HepG2 (cell line): ENCODE measurements around the gene DNASE2B.

Experiments used
- ADNP ChIP-seq: sonication (generic); formaldehyde crosslinking; IDR thresholded peaks from 2 replicates; pipeline ENCODE4 v1.4.0; 2020; ENCODE audit warnings: missing genetic modification reagents
- AGO2 ChIP-seq: fragments of 200-400 bp; formaldehyde crosslinking; optimal IDR thresholded peaks from 2 replicates; pipeline ENCODE3; 2017; ENCODE audit warnings: mild to moderate bottlenecking, low read depth, low read length, moderate library complexity
- ESRRA ChIP-seq: sonication (generic); formaldehyde crosslinking; IDR thresholded peaks from 2 replicates; pipeline ENCODE4 v1.5.1; 2020; ENCODE audit warnings: mild to moderate bottlenecking, low read depth, missing genetic modification reagents
- HOXA5 ChIP-seq: sonication (generic); formaldehyde crosslinking; IDR thresholded peaks from 2 replicates; pipeline ENCODE4 v1.4.0; 2020; ENCODE audit warnings: missing genetic modification reagents
- MTF2 ChIP-seq: sonication (generic); formaldehyde crosslinking; IDR thresholded peaks from 2 replicates; pipeline ENCODE4 v1.5.0; 2020; ENCODE audit warnings: missing genetic modification reagents, borderline replicate concordance
- NCOA1 ChIP-seq: sonication (generic); formaldehyde crosslinking; IDR thresholded peaks from 2 replicates; pipeline ENCODE4 v1.9.0; 2021; ENCODE audit warnings: missing genetic modification reagents
- RBFOX2 ChIP-seq: fragments of 200-400 bp; formaldehyde crosslinking; IDR thresholded peaks from 2 replicates; pipeline ENCODE4 v1.6.1; 2017; ENCODE audit warnings: low read depth, mild to moderate bottlenecking, low read length
- ZBTB1 ChIP-seq: sonication (generic); formaldehyde crosslinking; IDR thresholded peaks from 2 replicates; pipeline ENCODE4 v1.4.0; 2020; ENCODE audit warnings: missing genetic modification reagents, borderline replicate concordance
- ZNF24 ChIP-seq: fragments of 450-650 bp; IDR thresholded peaks from 2 replicates; pipeline ENCODE4 v1.6.1; 2017; ENCODE audit warnings: antibody characterized with exemption, mild to moderate bottlenecking
- ZNF792 ChIP-seq: IDR thresholded peaks from 2 replicates; pipeline ENCODE4 v1.6.1; 2016

DNA sequence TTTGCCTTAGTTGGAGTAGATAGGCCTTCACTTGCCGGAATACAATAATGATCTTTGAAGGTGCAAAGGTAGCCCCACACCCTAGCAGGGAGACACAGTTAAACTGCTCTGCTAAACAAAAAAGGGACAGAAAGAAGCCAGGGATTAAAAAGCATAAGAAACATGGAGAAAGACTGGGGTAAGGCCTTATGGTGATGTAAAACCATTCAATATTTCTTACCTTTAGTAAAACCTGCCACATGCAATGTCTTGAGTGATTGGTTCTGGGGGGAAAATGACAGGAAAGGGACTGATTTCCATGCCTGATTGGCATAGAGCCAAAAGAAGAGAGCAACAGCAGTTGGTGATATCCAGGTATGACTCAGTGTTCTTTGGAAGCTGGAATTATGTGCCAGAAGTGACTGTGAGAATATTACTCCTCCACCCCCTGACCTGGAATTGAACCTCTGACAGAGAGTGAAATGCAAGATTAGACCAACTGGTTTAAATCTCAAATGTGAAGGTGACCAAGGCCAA, 8.1 kb downstream of the DNASE2B start:
- TF ChIP-seq AGO2 (no peak), MTF2 (no peak), RBFOX2 (no peak), ZBTB1 (no peak), ADNP (CRISPR knock-in tag) (no peak), ZNF24 (no peak), ZNF792 (CRISPR knock-in tag) (no peak), NCOA1 (no peak), HOXA5 (no peak), ESRRA (CRISPR knock-in tag) (no peak)
